Keratinocyte (primary cell): Measurements from ENCODE around the gene GSAP. TPM values are rescaled to one million over a fixed set of nuclear protein-coding genes. Genes with fewer than 3 reads are reported as not detected.

Experiments
- DNase-seq: peaks from one replicate; pipeline ENCODE4 v3.0.0-alpha.2; 2011; ENCODE audit warnings: low read depth, missing footprints, low spot score
- FAIRE-seq: peaks from 2 replicates; lab custom pipeline; 2011; peaks lifted over from hg19 to GRCh38; lab: Jason Lieb, UNC
- H2AFZ ChIP-seq: 2 replicates; pipeline ENCODE4 v1.6.0; 2012; ENCODE audit warnings: low read length, control low read depth, inconsistent platforms; ENCODE audit not compliant: control insufficient read depth
- H3K27ac ChIP-seq: 2 replicates; pipeline ENCODE4 v1.5.1; 2011; ENCODE audit warnings: low read length; ENCODE audit not compliant: control insufficient read depth, insufficient read depth
- H3K27me3 ChIP-seq: 3 replicates; pipeline ENCODE4 v1.6.0; 2011; ENCODE audit warnings: low read length; ENCODE audit not compliant: control insufficient read depth, insufficient read depth; ENCODE audit errors: extremely low read depth
- H3K36me3 ChIP-seq, 2 experiments: 2 replicates in 1 of 2; 3 replicates in 1 of 2; pipeline ENCODE4 v1.5.1; 2011; ENCODE audit warnings: low read length in 2 of 2, mild to moderate bottlenecking in 1 of 2; ENCODE audit not compliant: control insufficient read depth in 2 of 2, insufficient read depth in 2 of 2; ENCODE audit errors: extremely low read depth in 1 of 2
- H3K4me1 ChIP-seq: 3 replicates; pipeline ENCODE4 v1.5.1; 2011; ENCODE audit warnings: low read length; ENCODE audit not compliant: control insufficient read depth, insufficient read depth; ENCODE audit errors: extremely low read depth
- H3K4me2 ChIP-seq: 3 replicates; pipeline ENCODE4 v1.6.0; 2011; ENCODE audit warnings: low read depth, low read length; ENCODE audit not compliant: control insufficient read depth, insufficient read depth; ENCODE audit errors: extremely low read depth
- H3K4me3 ChIP-seq, 3 experiments: fragments of 200-600 bp in 1 of 3; sonication (generic) in 1 of 3; 2 replicates in 2 of 3; 3 replicates in 1 of 3; pipeline ENCODE4 v1.5.1; 2011 to 2016; ENCODE audit warnings: low read length in 3 of 3, mild to moderate bottlenecking in 3 of 3, control low read depth in 2 of 3, inconsistent platforms in 1 of 3, low read depth in 1 of 3, mixed read lengths in 1 of 3, mixed run types in 1 of 3, moderate library complexity in 1 of 3; ENCODE audit not compliant: control insufficient read depth in 2 of 3, insufficient read depth in 2 of 3; ENCODE audit errors: extremely low read depth in 1 of 3
- H3K79me2 ChIP-seq: 2 replicates; pipeline ENCODE4 v1.6.0; 2012; ENCODE audit warnings: low read length; ENCODE audit not compliant: control insufficient read depth, insufficient read depth
- H3K9ac ChIP-seq: 3 replicates; pipeline ENCODE4 v1.6.0; 2011; ENCODE audit warnings: low read length; ENCODE audit not compliant: control insufficient read depth, insufficient read depth; ENCODE audit errors: extremely low read depth
- H3K9me1 ChIP-seq: 3 replicates; pipeline ENCODE4 v1.6.0; 2011; ENCODE audit warnings: low read length; ENCODE audit not compliant: control insufficient read depth, insufficient read depth; ENCODE audit errors: extremely low read depth
- H3K9me3 ChIP-seq: 2 replicates; pipeline ENCODE4 v1.5.1; 2012; ENCODE audit warnings: low read depth, low read length; ENCODE audit not compliant: control insufficient read depth
- H4K20me1 ChIP-seq: 3 replicates; pipeline ENCODE4 v1.6.0; 2011; ENCODE audit warnings: low read length; ENCODE audit not compliant: control insufficient read depth, insufficient read depth; ENCODE audit errors: extremely low read depth
- CTCF ChIP-seq, 3 experiments: IDR thresholded peaks in 1 of 3; conservative IDR thresholded peaks in 1 of 3; optimal IDR thresholded peaks in 1 of 3; 2 replicates in 2 of 3; 3 replicates in 1 of 3; pipeline versions ENCODE3 to v1.5.1; 2011; ENCODE audit warnings: low read length in 3 of 3, mild to moderate bottlenecking in 3 of 3, moderate library complexity in 2 of 3, control low read depth in 1 of 3, inconsistent platforms in 1 of 3; ENCODE audit not compliant: insufficient read depth in 2 of 3; ENCODE audit errors: extremely low read depth in 1 of 3
- EZH2 ChIP-seq: IDR thresholded peaks from one replicate; pipeline ENCODE4 v1.6.1; 2012; ENCODE audit warnings: inconsistent platforms, mild to moderate bottlenecking, low read length, moderate library complexity
- dilution Hi-C: fragments of 300-500 bp; cut with MboI; formaldehyde crosslinking; loops from one replicate; pipeline ENCODE4 v1.7.0; 2020; ENCODE audit warnings: low sequenced_read_pairs; ENCODE audit not compliant: extremely low pct_ligation_motif_present
- polyA plus RNA-seq, 5 experiments: library from polyadenylated mRNA; depleted of rRNA in 3 of 5; stranded (reverse) in 3 of 5; stranded (forward) in 1 of 5; unstranded in 1 of 5; fragments of >200 nt; gene quantifications; 1 replicate in 1 of 5; 2 replicates in 3 of 5; 3 replicates in 1 of 5; pipeline versions ENCODE4 v1.2.1 to v1.2.3, GENCODE V29; 2011 to 2012; ENCODE audit warnings: missing spikeins in 2 of 5, low read depth in 1 of 5, low replicate concordance in 1 of 5

Gene GSAP
- polyA plus RNA-seq, 1 donor (not counting 4 experiments of a cell fraction or from before 2014, with no cell fraction given) = 5.4 TPM

- TF ChIP-seq CTCF (optimal IDR thresholded peaks at IDR 0.05 in 1 of 3, IDR thresholded peaks at IDR 0.05 in 1 of 3, conservative IDR thresholded peaks at IDR 0.05 in 1 of 3; ENCODE audit: extremely low read depth in 1 of 3, insufficient read depth in 2 of 3, low read length in 3 of 3) (no peak), EZH2 (no peak)
- H2AFZ ChIP-seq = no peak overlapping the region
- no peaks in the 10 kb centered on the region for H3K79me2 ChIP-seq
- dilution Hi-C loops = no loop called here
- no peaks in the 10 kb centered on the region for H4K20me1 ChIP-seq
- H3K4me2 ChIP-seq = no peak overlapping the region
- H3K9ac ChIP-seq = no peak overlapping the region
- FAIRE-seq (no peak), DNase-seq (no peak)
- H3K9me1 ChIP-seq = no peaks in the 10 kb centered on the region
- H3K4me1 ChIP-seq = peaks cover 14% of the 10 kb centered on the region
- H3K9me3 ChIP-seq = no peaks in the 10 kb centered on the region
- H3K27ac ChIP-seq = no peak overlapping the region
- no peak overlapping the region for H3K4me3 ChIP-seq
- no peaks in the 10 kb centered on the region for H3K27me3 ChIP-seq
- H3K36me3 ChIP-seq = no peaks in the 10 kb centered on the region
Observed at GRCh38 chr7:77362905-77363304, 53.2 kb downstream of the GSAP start.

- no peak overlapping the region for H3K27ac ChIP-seq
- H3K4me1 ChIP-seq = peaks cover 14% of the 10 kb centered on the region
- H3K27me3 ChIP-seq = no peaks in the 10 kb centered on the region
- H4K20me1 ChIP-seq = no peaks in the 10 kb centered on the region
- no peaks in the 10 kb centered on the region for H3K9me1 ChIP-seq
- FAIRE-seq (no peak), DNase-seq (no peak)
- no peak for TF ChIP-seq CTCF (optimal IDR thresholded peaks at IDR 0.05 in 1 of 3, IDR thresholded peaks at IDR 0.05 in 1 of 3, conservative IDR thresholded peaks at IDR 0.05 in 1 of 3; ENCODE audit: extremely low read depth in 1 of 3, insufficient read depth in 2 of 3, low read length in 3 of 3)
- no peak for TF ChIP-seq EZH2
- no peaks in the 10 kb centered on the region for H3K36me3 ChIP-seq
- no peak overlapping the region for H2AFZ ChIP-seq
- no peaks in the 10 kb centered on the region for H3K79me2 ChIP-seq
- no peak overlapping the region for H3K9ac ChIP-seq
- H3K9me3 ChIP-seq = no peaks in the 10 kb centered on the region
- H3K4me2 ChIP-seq = no peak overlapping the region
- dilution Hi-C loops = no loop called here
- no peak overlapping the region for H3K4me3 ChIP-seq
Observed at GRCh38 chr7:77360969-77361368, 55.2 kb downstream of the GSAP start.
